Endothelial cell of umbilical vein (primary cell): ENCODE data around the gene BLID. TPM values are rescaled to one million over a fixed set of nuclear protein-coding genes. Genes with fewer than 3 reads are reported as not detected.

Experiments used
- BruUV-seq: library from RNA; stranded (reverse); fragments of 400-500 nt; replicated peaks from 2 replicates; lab custom pipeline; 2021; lab: Mats Ljungman, UMichigan
- CTCF ChIA-PET: fragments of 300-600, 350-600 bp; sonication (Branson Sonifier 250); formaldehyde crosslinking; loops from one replicate; lab custom pipeline; 2021; ENCODE audit warnings: antibody characterized with exemption, inconsistent platforms; lab: Charles Lee
- POLR2A ChIA-PET: fragments of 300-600, 350-600 bp; sonication (Branson Sonifier 250); formaldehyde crosslinking; loops from one replicate; lab custom pipeline; 2021; ENCODE audit warnings: antibody characterized with exemption, inconsistent platforms; lab: Charles Lee
- DNase-seq: peaks from one replicate; pipeline ENCODE4 v3.0.0-alpha.2; 2011; ENCODE audit warnings: low read depth, low spot score
- FAIRE-seq: peaks from 2 replicates; lab custom pipeline; 2011; peaks lifted over from hg19 to GRCh38; lab: Jason Lieb, UNC
- H2AFZ ChIP-seq: 2 replicates; pipeline ENCODE4 v1.6.0; 2012; ENCODE audit warnings: low read depth, low read length, control low read depth, inconsistent platforms
- H3K27ac ChIP-seq: 2 replicates; pipeline ENCODE4 v1.5.1; 2011; ENCODE audit warnings: low read depth, mild to moderate bottlenecking, control low read depth, low read length, moderate library complexity; ENCODE audit not compliant: insufficient read depth
- H3K27me3 ChIP-seq, 2 experiments: 2 replicates each; pipeline versions ENCODE4 v1.6.0 to v1.6.1; 2011; ENCODE audit warnings: low read length in 2 of 2, mixed read lengths in 1 of 2; ENCODE audit not compliant: control insufficient read depth in 2 of 2, insufficient read depth in 2 of 2
- H3K36me3 ChIP-seq, 2 experiments: 2 replicates in 1 of 2; 3 replicates in 1 of 2; pipeline ENCODE4 v1.5.1; 2011; ENCODE audit warnings: low read length in 2 of 2, mild to moderate bottlenecking in 1 of 2, moderate library complexity in 1 of 2; ENCODE audit not compliant: control insufficient read depth in 2 of 2, insufficient read depth in 2 of 2; ENCODE audit errors: extremely low read depth in 1 of 2
- H3K4me1 ChIP-seq: 3 replicates; pipeline ENCODE4 v1.5.1; 2011; ENCODE audit warnings: mild to moderate bottlenecking, low read length; ENCODE audit not compliant: control insufficient read depth, insufficient read depth; ENCODE audit errors: extremely low read depth
- H3K4me2 ChIP-seq: 2 replicates; pipeline ENCODE4 v1.6.1; 2011; ENCODE audit warnings: low read length, control low read depth, mixed read lengths; ENCODE audit not compliant: insufficient read depth
- H3K4me3 ChIP-seq, 3 experiments: fragments of 200-600 bp in 1 of 3; sonication (generic), shearing (Covaris generic) in 1 of 3; replicated peaks in 1 of 3; 2 replicates each; pipeline ENCODE4 v1.5.1; 2011 to 2016; ENCODE audit warnings: control low read depth in 3 of 3, low read length in 3 of 3, mild to moderate bottlenecking in 2 of 3, inconsistent platforms in 1 of 3, low read depth in 1 of 3, moderate library complexity in 1 of 3; ENCODE audit not compliant: insufficient read depth in 1 of 3
- H3K79me2 ChIP-seq: 2 replicates; pipeline ENCODE4 v1.6.0; 2012; ENCODE audit warnings: low read length, inconsistent platforms; ENCODE audit not compliant: control insufficient read depth, insufficient read depth
- H3K9ac ChIP-seq: replicated peaks from 2 replicates; pipeline ENCODE3; 2011; ENCODE audit warnings: low read length, control low read depth; ENCODE audit not compliant: insufficient read depth; ENCODE audit errors: extremely low read depth
- H3K9me1 ChIP-seq: replicated peaks from 3 replicates; pipeline ENCODE4 v1.6.0; 2011; ENCODE audit warnings: mild to moderate bottlenecking, low read length; ENCODE audit not compliant: control insufficient read depth, insufficient read depth; ENCODE audit errors: extremely low read depth
- H3K9me3 ChIP-seq: replicated peaks from 2 replicates; pipeline ENCODE4 v1.5.1; 2012; ENCODE audit warnings: low read length, inconsistent platforms; ENCODE audit not compliant: control insufficient read depth, insufficient read depth
- H4K20me1 ChIP-seq: replicated peaks from 2 replicates; pipeline ENCODE3; 2011; ENCODE audit warnings: mild to moderate bottlenecking, low read length; ENCODE audit not compliant: control insufficient read depth, insufficient read depth; ENCODE audit errors: extremely low read depth
- EZH2 ChIP-seq: IDR thresholded peaks from 2 replicates; pipeline ENCODE4 v1.6.1; 2012; ENCODE audit warnings: borderline replicate concordance, low read depth, mild to moderate bottlenecking, moderate library complexity, low read length, inconsistent platforms; ENCODE audit not compliant: severe bottlenecking
- FOS ChIP-seq: IDR thresholded peaks from 2 replicates; pipeline ENCODE4 v1.6.1; 2011; ENCODE audit warnings: mild to moderate bottlenecking, low read length, moderate library complexity, borderline replicate concordance; ENCODE audit not compliant: insufficient read depth
- GATA2 ChIP-seq: IDR thresholded peaks from 2 replicates; pipeline ENCODE4 v1.7.0; 2011; ENCODE audit warnings: low read depth, mild to moderate bottlenecking, moderate library complexity, mixed read lengths, low read length; ENCODE audit not compliant: insufficient read length, insufficient read depth
- JUN ChIP-seq: IDR thresholded peaks from 2 replicates; pipeline ENCODE4 v1.6.1; 2011; ENCODE audit warnings: borderline replicate concordance, low read depth; ENCODE audit not compliant: insufficient read length, insufficient read depth
- MYC ChIP-seq: IDR thresholded peaks from one replicate; pipeline ENCODE4 v1.6.1; 2011; ENCODE audit warnings: mild to moderate bottlenecking, low read depth, low read length
- POLR2A ChIP-seq: IDR thresholded peaks from 2 replicates; pipeline ENCODE4 v1.6.1; 2012; ENCODE audit warnings: low read depth, mild to moderate bottlenecking, control low read depth, low read length
- POLR2AphosphoS5 ChIP-seq: IDR thresholded peaks from 2 replicates; pipeline ENCODE4 v1.6.1; 2012; ENCODE audit warnings: low read depth, mild to moderate bottlenecking, control low read depth, low read length, moderate library complexity; ENCODE audit not compliant: insufficient read depth
- dilution Hi-C: fragments of 300-500 bp; cut with MboI; formaldehyde crosslinking; loops from one replicate; pipeline ENCODE4 v1.15.0; 2019; ENCODE audit warnings: low sequenced_read_pairs; ENCODE audit not compliant: extremely low pct_ligation_motif_present
- intact Hi-C: fragments of 100-400 bp; cut with micrococcal nuclease; formaldehyde crosslinking; loops from one replicate; pipeline ENCODE4 v1.10.0; 2022
- polyA plus RNA-seq, 4 experiments: library from polyadenylated mRNA; depleted of rRNA in 3 of 4; stranded (reverse) in 3 of 4; unstranded in 1 of 4; fragments of >200 nt; gene quantifications; 2 replicates each; pipeline versions ENCODE4 v1.2.1 to v1.2.3, GENCODE V29; 2011 to 2012; ENCODE audit warnings: missing spikeins in 1 of 4
- total RNA-seq: library from RNA; stranded (reverse); gene quantifications from 2 replicates; pipeline ENCODE4 v1.2.3, GENCODE V29; 2021
- TF ChIP-seq, protein P1 (sequence below), 2 donors: IDR thresholded peaks; 1 replicate in 1 of 2; 2 replicates in 1 of 2; pipeline ENCODE4 v1.5.1; 2011; ENCODE audit warnings: low read length in 2 of 2, mild to moderate bottlenecking in 2 of 2, moderate library complexity in 2 of 2, control low read depth in 1 of 2, inconsistent platforms in 1 of 2, low read depth in 1 of 2; ENCODE audit not compliant: insufficient read depth in 1 of 2; ENCODE audit errors: extremely low read depth in 1 of 2
- TF ChIP-seq, protein P2 (sequence below): IDR thresholded peaks from 2 replicates; pipeline ENCODE4 v1.6.1; 2011; ENCODE audit not compliant: insufficient read depth, insufficient read length

BLID gene
- total and polyA plus RNA-seq, 2 donors (not counting 3 experiments of a cell fraction or from before 2014, with no cell fraction given), result 0.12 to 3.5 TPM

- FAIRE-seq (no peak), DNase-seq (no peak)
- CTCF ChIA-PET, result interaction anchor here (1.2 to 3.3 kb wide), 7 partner anchors 9 to 95 kb away, joined by 3 to 91 read pairs (median 8); no protein-coding TSS in a partner anchor
- H2AFZ ChIP-seq, result no peak overlapping the region
- no peaks in the 10 kb centered on the region for H3K9me1 ChIP-seq
- peaks cover 80% of the 10 kb centered on the region for H3K79me2 ChIP-seq
- TF ChIP-seq EZH2, result no peak
- TF ChIP-seq POLR2AphosphoS5, result no peak
- TF ChIP-seq JUN, result no peak
- TF ChIP-seq, protein P1, sequence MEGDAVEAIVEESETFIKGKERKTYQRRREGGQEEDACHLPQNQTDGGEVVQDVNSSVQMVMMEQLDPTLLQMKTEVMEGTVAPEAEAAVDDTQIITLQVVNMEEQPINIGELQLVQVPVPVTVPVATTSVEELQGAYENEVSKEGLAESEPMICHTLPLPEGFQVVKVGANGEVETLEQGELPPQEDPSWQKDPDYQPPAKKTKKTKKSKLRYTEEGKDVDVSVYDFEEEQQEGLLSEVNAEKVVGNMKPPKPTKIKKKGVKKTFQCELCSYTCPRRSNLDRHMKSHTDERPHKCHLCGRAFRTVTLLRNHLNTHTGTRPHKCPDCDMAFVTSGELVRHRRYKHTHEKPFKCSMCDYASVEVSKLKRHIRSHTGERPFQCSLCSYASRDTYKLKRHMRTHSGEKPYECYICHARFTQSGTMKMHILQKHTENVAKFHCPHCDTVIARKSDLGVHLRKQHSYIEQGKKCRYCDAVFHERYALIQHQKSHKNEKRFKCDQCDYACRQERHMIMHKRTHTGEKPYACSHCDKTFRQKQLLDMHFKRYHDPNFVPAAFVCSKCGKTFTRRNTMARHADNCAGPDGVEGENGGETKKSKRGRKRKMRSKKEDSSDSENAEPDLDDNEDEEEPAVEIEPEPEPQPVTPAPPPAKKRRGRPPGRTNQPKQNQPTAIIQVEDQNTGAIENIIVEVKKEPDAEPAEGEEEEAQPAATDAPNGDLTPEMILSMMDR (IDR thresholded peaks at IDR 0.05; ENCODE audit: extremely low read depth in 1 of 2, insufficient read depth in 1 of 2, low read depth in 1 of 2, low read length in 2 of 2), result no peak
- no peak for TF ChIP-seq MYC
- no peak for TF ChIP-seq POLR2A
- TF ChIP-seq, protein P2, sequence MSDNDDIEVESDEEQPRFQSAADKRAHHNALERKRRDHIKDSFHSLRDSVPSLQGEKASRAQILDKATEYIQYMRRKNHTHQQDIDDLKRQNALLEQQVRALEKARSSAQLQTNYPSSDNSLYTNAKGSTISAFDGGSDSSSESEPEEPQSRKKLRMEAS, result no peak
- TF ChIP-seq FOS, result no peak
- no peak for TF ChIP-seq GATA2
- no peak overlapping the region for H3K4me2 ChIP-seq
- H3K4me1 ChIP-seq, result peaks cover 30% of the 10 kb centered on the region
- intact Hi-C loops, result no loop called here
- POLR2A ChIA-PET, result no interaction called here
- no peak overlapping the region for H3K27ac ChIP-seq
- peaks cover 0 to 2% of the 10 kb centered on the region in 2 experiments for H3K36me3 ChIP-seq
- H3K9me3 ChIP-seq, result no peaks in the 10 kb centered on the region
- dilution Hi-C loops, result no loop called here
- no peaks in the 10 kb centered on the region for H3K27me3 ChIP-seq
- BruUV-seq, result no TSS peak
- no peaks in the 10 kb centered on the region for H4K20me1 ChIP-seq
- H3K4me3 ChIP-seq, result no peak overlapping the region
- no peak overlapping the region for H3K9ac ChIP-seq
Measured at GRCh38 chr11:122107045-122107444, 9.0 kb downstream of the BLID start.
